GM18861 (cell line): Measurements from ENCODE around the gene LRRTM4.
"Not testable (repeated sequence)": the region's sequence is repeated elsewhere in the genome, so short reads cannot be mapped to it uniquely, and the experiment has no call there.

Source experiments
- ATAC-seq: cut with Tn5 transposase; IDR thresholded peaks from one replicate; pipeline ENCODE4 v1.9.1; 2021; ENCODE audit not compliant: unreplicated experiment

LRRTM4 gene

DNA sequence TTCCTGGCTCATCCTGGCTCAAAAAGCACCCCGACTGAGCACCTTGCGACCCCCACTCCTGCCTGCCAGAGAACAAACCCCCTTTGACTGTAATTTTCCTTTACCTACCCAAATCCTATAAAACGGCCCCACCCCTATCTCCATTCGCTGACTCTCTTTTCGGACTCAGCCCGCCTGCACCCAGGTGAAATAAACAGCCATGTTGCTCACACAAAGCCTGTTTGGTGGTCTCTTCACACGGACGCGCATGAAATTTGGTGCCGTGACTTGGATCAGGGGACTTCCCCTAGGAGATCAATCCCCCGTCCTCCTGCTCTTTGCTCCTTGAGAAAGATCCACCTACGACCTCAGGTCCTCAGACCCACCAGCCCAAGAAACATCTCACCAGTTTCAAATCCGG, 433.8 kb downstream of the LRRTM4 start:
- ATAC-seq: not testable (repeated sequence)

DNA sequence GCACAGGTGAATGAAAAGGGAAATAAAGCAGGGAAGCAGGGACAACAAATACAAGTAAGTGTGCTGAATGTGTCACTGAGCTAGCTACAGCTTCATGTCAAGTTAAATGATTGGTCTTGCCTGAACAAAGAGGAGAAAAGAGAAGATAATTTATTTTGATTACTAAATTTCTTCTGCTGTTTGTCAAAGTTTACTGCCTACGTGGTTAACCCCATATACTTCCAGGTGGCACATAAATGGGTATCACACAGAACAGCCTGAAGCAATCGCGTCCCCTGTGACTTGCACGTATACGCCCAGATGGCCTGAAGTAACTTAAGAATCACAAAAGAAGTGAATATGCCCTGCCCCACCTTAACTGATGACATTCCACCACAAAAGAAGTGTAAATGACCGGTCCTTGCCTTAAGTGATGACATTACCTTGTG, 434.2 kb downstream of the LRRTM4 start:
- no peak for ATAC-seq

DNA sequence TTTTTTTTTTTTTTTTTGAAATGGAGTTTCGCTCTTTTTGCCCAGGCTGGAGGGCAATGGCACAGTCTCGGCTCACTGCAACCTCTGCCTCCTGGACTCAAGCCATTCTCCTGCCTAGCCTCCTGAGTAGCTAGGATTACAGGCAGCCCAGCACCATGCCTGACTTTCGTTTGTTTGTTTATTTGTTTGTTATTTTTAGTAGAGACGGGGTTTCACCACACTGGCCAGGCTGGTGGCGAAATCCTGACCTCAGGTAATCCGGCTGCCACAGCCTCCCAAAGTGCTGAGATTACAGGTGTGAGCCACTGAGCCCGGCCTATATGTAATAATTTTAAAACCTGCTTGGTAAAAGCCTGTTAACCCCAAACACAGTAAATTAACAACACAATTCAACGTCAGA, 435.7 kb downstream of the LRRTM4 start:
- ATAC-seq: no peak

DNA sequence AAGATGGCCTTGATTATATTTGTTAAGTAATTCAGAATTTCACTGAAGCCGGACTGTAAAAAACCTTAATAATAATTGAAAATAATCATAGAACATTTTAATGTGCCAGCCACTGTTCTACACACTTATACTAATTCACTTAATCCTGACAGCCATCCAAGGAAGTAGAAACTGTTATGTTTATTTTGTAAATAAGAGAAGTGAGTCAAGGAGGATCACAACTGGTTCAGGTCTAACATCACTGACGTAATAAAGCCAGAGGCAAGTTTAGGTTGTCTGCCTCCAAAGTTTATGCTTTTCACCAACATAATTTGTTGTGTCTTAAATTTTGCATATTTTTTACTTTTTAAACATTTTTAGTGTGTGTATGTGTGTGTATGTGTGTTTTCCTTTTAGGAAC, 436.1 kb downstream of the LRRTM4 start:
- ATAC-seq: no peak

DNA sequence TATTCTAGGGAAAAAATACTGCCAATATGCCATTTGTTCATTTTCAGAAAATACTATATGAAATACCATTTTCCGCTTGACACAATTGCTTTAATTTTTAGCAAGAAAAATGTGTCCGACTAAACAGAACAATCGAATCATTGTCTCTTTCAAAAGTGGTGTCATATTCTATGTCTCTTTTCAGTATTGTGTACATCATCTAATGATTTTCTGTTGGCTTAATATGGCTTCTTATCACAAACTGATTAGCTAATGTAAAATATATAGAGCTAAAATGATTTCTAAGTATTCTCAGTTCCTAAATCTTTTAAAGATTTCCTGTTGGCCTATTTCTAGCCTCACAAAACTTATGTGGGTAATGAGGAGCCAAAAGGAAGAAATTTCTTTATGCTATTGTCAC, 436.6 kb downstream of the LRRTM4 start:
- ATAC-seq: no peak

DNA sequence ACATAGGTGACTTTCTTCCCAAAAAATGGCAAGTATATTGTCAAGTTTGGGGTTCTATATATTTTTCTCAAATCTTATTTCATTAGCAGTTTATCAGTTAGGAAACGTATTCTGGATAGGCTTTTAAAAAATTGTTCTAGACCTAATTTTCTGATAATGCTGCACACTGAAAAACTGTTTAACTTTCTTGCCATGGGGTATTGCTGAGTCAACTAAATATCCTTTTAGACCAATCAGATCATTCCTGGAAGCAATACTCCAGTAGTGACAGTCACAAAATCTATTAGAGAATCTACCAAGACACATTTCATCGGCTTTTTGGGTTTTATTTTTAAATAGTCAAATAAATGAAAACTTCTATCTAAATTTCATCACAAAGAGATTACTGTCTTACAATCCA, 440.6 kb downstream of the LRRTM4 start:
- ATAC-seq: no peak

DNA sequence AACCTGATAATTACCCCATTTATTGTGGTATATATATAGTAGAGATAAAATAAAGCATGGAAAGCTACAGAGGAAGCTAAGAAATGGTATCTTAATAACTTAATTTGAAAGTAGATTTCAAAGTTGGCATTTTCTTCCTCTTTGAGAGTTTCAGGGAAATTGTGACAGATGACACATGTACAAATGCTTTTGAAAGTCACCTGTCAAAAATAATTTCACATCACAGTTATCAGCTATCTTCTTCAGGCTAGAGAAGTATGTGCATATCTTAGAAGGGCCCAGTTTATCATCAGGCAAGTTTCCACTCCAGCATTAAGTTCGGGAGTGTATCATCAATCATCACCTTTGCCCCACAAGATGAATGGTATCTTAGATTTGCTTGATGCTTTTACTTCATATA, 457.9 kb downstream of the LRRTM4 start:
- ATAC-seq: no peak

DNA sequence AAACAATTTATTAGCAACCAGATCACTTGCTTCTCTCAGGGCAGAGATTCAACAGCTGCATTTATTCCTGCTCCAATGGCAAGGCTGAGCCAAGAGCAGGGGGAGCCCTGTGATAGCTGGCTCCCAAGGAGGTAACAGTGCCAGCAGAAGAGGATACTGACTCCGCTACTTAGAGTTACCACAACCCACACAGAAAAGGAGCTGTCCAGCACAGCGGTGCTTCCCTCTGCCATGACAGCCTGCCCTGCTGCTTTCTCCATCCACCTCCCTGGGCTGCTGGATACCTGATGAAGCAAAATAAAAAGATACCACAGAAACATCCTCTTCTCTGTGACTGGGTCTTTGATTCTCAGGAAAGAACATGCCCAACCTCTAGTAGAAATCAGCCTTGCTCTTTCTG, 467.2 kb downstream of the LRRTM4 start:
- no peak for ATAC-seq

DNA sequence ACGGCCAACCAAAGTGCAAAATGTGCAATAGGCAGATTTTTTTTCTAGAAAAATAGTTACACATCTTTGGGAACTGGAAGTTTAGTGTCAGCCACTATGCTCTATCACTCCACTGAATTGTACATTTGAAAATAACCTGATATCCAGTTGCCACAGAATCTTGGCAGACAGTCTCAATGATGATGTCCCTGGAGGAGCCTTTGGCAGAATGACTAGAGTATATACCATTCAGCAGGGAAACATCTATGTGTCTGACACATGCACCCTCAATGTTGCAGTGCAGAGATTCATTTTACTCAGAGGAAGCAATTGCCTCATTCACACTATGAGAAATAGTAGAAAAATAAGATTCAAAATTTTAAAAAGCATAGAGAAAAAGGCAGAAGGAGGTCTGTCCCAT, 475.8 kb downstream of the LRRTM4 start:
- no peak for ATAC-seq

DNA sequence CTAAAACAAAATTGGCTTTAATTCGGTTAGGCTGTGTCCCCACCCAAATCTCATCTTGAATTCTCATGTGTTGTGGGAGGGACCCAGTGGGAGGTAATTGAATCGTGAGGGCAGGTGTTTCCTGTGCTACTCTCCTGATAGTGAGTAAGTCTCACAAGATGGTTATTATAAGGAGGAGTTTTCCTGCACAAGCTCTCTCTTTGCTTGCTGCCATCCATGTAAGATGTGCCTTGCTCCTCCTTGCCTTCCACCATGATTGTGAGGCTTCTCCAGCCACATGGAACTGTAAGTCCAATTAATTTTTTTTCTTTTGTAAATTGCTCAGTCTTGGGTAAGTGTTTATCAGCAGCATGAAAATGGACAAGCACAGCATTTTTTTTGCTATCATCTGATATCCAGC, 476.7 kb downstream of the LRRTM4 start:
- ATAC-seq: not testable (repeated sequence)

DNA sequence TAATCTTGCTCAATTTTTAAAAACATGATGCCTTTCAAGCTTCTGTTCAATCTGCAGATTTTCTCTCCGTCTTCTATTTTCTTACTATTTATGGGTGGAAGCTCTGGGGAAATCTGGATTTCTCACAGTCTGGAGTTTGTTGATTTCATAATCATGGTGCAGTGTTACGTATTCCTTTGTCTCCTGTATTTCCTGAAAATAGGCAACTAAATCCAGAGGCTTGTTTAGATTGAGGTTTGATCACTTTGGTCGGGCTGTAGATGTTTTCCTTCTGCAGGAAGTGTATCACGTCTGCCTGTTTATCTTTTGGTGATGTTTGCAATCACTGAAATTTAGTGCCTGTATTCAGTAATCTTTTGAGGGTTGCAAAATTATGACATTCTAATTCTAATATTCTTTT, 487.7 kb downstream of the LRRTM4 start:
- ATAC-seq: no peak

DNA sequence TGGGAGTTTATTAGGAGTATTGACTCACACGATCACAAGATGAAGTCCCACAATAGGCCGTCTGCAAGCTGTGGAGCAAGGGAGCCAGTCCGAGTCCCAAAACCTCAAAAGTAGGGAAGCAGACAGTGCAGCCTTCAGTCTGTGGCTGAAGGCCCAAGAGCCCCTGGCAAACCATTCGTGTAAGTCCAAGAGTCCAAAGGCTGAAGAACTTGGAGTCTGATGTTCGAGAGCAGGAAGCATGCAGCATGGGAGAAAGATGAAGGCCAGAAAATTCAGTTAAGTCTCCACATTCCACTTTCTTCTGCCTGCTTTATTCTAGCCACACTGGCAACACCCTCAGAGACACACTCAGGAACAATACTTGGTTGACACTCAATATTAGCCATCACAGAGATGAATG, 492.9 kb downstream of the LRRTM4 start:
- not testable (repeated sequence) for ATAC-seq

DNA sequence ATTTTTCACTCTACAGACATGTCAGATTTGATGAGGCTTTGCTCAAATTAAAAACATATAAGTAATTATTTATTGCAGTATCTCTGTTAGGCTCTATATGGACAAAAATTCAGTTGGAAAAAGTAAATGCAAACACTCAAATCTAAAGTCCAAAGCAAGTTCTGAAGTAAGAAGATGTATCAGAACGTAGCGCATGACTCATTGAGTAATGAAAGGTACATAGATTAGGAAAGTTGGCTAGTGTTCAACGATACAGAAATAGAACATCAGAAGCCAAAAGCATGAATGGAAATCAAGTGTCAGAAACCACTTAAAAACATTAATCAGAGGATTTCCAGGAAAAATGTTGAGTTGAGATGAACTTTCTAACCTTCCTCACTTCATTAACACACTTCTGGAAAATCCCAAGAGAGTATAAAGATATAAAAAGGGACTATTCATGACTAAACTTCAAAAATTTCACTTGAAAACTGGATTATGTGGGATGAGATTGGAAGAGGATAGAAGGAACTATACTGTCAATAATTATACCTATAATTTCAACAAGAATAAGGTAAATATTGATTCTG, 494.1 kb downstream of the LRRTM4 start:
- no peak for ATAC-seq

DNA sequence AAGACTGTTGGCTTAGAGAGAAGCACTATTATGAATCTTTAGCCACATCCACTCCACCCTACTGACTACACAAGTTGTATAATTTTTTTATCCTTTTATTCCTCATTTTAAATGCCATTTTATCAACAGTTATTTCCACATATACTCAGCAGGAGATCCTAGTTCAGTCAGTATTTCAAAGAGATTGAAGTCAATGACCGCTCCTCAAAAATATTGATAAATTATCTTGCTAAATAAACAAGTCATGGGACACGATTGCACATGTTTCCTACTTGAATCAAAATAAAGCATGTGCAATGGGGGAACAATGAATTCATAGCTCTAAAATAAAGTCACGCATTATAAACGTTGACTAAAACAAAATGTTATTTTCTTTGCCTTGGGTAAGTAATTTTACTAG, 496.5 kb downstream of the LRRTM4 start:
- ATAC-seq: no peak

DNA sequence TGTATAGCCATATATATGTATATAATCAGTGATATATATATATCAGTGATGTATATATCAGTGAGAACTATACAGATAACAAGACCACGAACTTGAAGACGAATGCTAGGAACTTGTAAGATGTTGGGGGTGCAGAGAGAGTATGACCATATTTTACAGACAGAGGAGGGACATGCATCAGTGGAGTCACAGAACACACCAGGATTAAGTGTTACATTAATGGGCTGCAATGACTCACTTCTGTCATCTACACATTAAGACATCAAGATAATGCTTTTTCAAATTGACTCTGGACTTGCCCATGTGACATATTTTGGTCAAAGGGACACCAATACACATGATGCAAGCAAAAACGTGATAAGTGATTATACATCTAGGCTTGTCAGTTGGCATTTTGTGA, 501.0 kb downstream of the LRRTM4 start:
- ATAC-seq: no peak

DNA sequence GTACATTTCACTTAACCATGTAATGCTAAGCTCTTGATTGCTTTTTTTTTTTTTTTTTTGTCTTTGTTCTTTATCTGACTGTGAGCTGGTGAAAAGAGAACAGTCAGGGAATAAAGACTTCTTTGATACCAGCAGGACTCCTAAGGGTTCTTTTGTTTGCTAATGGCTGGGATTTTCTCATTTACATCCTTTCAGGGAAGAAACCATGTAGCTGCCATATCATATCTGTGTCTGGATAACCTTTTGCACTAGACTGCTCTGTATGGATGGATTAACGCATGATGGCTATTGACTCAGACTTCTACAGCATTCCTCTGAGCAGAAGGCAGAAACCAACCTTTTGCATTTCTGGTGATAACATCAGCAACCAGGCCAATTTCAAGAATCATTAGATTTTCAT, 504.0 kb downstream of the LRRTM4 start:
- ATAC-seq: no peak

DNA sequence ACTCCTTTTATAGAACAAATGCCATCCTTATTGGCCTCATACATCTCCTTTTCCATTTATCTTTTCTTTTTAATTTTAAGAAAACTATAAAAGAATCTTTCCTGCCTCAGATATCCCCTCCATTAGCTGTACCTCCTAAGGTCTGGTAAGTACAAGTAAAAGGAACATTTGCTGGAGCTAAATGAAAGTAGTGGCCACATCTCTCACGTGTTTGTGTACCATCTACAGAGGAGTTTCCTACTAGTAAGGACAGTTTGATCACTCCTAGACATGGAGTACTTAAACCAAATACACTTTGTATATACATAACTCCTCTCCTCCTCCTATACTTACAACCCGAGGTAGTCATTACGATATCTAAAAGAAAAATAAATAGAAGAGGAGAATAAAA, 504.8 kb downstream of the LRRTM4 start:
- ATAC-seq: no peak

DNA sequence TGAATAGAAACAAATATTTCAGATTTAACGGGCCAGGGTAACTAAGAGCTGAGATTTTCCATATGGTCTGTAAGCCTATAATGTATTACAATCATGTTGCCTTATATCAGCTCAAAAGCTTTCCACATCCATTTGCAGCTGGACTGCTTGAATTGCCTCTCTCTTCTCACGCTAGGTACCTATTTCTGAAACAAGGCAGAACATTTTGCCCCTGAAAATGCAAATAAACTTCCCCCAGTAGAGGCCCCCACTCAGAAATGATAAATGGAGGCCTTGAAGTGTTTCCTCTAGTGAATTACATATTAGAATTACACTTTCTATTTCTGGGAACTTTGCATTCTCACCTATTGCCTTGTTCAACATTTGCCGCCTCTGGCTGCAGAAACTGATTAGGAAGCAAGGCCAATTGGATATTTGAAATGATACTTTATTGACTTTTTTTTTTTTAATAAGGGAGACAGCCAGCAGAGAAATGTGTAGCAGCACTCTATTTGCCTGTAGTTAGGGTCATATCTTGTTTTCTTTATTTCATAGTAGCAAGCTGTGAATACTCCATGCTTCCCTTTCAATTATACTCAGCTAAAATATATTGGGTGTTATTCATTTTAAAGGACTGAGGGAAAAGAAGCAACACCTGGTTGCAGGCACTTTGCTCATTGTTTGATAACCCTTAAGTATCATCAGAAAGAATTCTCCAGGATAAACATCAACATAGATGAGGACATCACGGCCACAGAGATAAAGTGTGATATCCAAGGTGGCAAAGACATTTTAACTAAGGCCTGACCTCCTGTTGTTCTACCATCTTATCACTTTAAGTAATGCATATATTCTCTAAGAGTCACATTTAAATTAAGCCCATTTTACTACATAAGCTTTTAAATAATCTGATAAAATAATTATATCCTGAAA, 505.5 kb downstream of the LRRTM4 start:
- no peak for ATAC-seq

DNA sequence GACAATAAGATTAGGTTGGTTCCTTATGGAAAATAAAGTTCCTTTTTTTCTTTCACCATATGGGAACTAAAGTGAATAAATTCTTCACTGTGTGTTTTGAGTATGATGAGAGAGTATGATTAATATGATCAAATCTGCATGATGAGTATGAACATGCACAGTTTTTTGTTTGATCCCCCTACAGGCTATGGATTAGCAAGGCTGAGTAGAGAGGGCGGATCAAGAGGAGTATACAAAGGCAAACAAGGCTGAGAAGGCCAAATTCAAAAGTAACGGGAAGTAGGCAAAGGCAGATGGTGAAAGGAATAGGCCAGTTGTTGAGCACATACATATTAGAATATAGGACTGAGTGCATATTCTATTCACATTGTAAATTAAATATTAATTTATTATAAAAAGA, 508.2 kb downstream of the LRRTM4 start:
- ATAC-seq: no peak

DNA sequence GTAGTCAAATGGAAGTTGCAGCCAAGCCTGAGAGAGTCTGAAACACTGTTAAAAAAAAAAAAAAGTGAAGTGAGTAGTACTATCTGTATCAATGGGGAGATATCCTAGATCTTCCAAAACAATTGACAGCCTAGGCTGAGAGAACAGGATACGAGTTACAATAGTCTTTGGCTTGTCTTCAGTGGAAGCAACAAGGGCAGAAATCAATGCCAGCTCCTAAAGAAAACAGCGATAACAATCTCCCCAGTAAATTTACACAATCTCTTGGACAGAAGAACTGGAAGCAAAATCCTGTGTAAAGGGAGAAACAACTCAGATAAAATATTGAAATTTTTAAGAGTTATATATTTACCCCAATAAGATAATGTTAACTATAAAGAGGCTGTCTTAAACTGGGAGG, 508.7 kb downstream of the LRRTM4 start:
- ATAC-seq: no peak

DNA sequence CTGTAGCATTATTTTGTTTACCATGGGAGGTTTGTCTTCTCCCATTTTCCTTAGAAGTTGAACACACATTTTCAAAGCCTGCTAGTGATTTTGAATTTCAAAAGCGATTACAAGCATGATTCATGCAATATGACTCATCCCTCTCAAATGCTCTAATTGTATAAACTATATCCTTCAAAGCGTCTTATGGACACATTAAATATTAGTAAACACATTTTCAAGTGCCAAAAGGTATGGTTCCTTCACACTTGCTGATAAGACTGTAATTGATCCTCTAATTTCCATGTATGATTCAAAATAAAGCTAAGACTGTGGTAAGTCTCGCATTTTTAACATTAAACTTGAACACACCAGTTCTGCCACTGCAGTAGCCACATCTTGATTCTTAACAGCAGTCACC, 512.9 kb downstream of the LRRTM4 start:
- no peak for ATAC-seq

DNA sequence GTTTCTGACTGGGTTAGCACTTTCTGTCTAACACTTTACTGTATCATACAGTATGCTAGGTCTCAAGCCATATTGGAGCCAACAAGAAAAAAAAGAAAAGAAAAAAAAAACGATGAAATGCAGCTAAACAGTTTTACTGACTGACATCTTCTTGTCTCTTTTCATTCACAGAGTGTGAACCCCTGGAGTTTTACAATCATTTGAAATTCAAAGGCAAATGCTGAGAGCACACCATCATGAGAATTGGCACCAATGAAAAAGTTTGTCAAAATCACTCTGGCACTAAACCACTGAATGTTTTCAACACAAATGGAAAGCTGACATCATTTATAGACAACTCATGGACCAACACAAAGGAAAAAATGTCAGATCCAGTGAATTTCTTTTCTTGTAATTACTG, 513.3 kb downstream of the LRRTM4 start:
- ATAC-seq: no peak

DNA sequence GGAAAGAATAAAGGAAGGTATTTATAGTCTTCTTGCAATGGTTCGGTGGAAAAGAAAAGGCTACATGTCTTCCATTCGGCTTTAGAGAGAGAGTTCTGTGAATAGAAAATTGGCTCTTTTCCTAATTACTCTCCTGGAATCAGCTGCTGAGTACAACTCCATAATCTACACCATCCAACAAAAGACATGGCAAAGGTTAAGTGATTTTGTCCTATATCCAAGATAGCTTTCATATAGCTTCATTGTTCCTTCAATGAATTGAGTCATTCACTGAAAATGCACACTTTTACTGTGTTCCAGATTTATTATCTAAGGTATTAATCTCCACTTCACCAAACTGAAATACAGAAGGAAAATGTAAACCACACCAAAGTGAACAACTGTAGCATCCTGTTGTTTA, 514.5 kb downstream of the LRRTM4 start:
- no peak for ATAC-seq
